ENCODE results near the gene DUSP7.

GRCh38 chr3:52069855-52070254 lies 13.5 kb upstream of the DUSP7 start:
- TF ChIP-seq TEAD1 (CRISPR knock-in tag; IDR thresholded peaks at IDR 0.05), result no peak
- no peak for TF ChIP-seq E2F5 (CRISPR knock-in tag; IDR thresholded peaks at IDR 0.05)
- no peak for TF ChIP-seq HMGXB4 (CRISPR knock-in tag; IDR thresholded peaks at IDR 0.05)
- no peak for TF ChIP-seq ZNF121 (CRISPR knock-in tag; IDR thresholded peaks at IDR 0.05)
- no peak for TF ChIP-seq CTCF (IDR thresholded peaks at IDR 0.05)
- no peak for TF ChIP-seq ZNF512 (CRISPR knock-in tag; IDR thresholded peaks at IDR 0.05; ENCODE audit: borderline replicate concordance)
- TF ChIP-seq SP1 (CRISPR knock-in tag; conservative IDR thresholded peaks at IDR 0.05), result no peak
- no peak for TF ChIP-seq ATF2 (CRISPR knock-in tag; IDR thresholded peaks at IDR 0.05; ENCODE audit: borderline replicate concordance, low read depth)
- no peak for TF ChIP-seq KAT7 (CRISPR knock-in tag; IDR thresholded peaks at IDR 0.05; ENCODE audit: borderline replicate concordance)
- no peak for TF ChIP-seq NR2C2 (CRISPR knock-in tag; IDR thresholded peaks at IDR 0.05)
- TF ChIP-seq MAX (CRISPR knock-in tag; IDR thresholded peaks at IDR 0.05), result no peak

Data from WTC11 (cell line).